ENCODE data around the gene CLSTN2. TPM values are rescaled to one million over a fixed set of nuclear protein-coding genes. Genes with fewer than 3 reads are reported as not detected.

CLSTN2 gene
- total RNA-seq, 4 donors from 2014 or later = 3.7 to 9.5 (median 7.4) TPM

DNA sequence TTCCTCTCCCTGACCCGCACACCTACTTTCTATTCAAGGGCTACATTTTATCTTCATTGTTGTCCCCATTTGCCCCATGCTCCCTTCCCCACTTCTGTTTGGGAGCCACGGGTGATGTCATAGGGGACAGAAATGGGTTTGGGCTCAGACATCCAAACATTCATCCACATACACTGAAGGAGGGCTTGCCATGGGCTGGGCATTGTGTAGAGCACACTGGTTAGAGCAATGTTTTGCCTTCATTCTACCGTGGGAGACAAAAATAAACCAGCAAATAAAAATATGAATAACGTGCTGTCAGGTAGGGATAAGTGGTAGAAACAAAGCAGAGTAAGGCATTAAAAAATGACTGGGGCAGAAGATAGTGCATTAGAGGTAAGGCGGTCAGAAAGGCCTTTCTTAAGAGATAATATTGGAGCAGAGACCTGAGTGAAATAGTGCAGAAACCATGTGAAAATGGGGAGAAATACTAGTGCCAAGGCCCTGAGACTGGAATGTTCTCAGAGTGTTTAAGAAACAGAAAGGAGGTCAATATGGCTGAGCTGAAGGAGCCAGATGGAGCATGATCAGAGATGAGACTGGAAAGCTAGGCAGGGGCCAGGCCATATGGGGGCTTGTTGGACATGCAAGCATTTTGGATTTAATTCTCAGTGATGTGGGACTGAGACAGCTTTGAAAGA, 40.9 kb upstream of the CLSTN2 start:
- peak overlapping the region; percentile 47 to 69 (median 54) for H3K27ac ChIP-seq (replicated peaks in 1 of 4)
- H3K4me3 ChIP-seq = no peak overlapping the region
- H3K27me3 ChIP-seq = no peaks in the 10 kb centered on the region
- H3K9me3 ChIP-seq = peaks cover 0 to under 1% (median 0%) of the 10 kb centered on the region in 4 donors
- no peaks in the 10 kb centered on the region for H3K4me1 ChIP-seq
- WGBS = 83% methylated on average over 5 of the region's 5 CpGs
- H3K36me3 ChIP-seq = no peaks in the 10 kb centered on the region
- intact Hi-C loops (cut with DNase I) = no loop called here
- no peak for TF ChIP-seq EP300 (IDR thresholded peaks at IDR 0.05)
- TF ChIP-seq POLR2A (IDR thresholded peaks at IDR 0.05; ENCODE audit: low read depth) = no peak
- no peak for TF ChIP-seq POLR2AphosphoS5 (IDR thresholded peaks at IDR 0.05)
- TF ChIP-seq, protein P1, sequence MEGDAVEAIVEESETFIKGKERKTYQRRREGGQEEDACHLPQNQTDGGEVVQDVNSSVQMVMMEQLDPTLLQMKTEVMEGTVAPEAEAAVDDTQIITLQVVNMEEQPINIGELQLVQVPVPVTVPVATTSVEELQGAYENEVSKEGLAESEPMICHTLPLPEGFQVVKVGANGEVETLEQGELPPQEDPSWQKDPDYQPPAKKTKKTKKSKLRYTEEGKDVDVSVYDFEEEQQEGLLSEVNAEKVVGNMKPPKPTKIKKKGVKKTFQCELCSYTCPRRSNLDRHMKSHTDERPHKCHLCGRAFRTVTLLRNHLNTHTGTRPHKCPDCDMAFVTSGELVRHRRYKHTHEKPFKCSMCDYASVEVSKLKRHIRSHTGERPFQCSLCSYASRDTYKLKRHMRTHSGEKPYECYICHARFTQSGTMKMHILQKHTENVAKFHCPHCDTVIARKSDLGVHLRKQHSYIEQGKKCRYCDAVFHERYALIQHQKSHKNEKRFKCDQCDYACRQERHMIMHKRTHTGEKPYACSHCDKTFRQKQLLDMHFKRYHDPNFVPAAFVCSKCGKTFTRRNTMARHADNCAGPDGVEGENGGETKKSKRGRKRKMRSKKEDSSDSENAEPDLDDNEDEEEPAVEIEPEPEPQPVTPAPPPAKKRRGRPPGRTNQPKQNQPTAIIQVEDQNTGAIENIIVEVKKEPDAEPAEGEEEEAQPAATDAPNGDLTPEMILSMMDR (IDR thresholded peaks at IDR 0.05) = no peak
- no peak for DNase-seq (ENCODE audit: extremely low spot score)

- no peaks in the 10 kb centered on the region for H3K27me3 ChIP-seq
- TF ChIP-seq, protein P1 (IDR thresholded peaks at IDR 0.05) = no peak
- no peak for TF ChIP-seq POLR2A (IDR thresholded peaks at IDR 0.05; ENCODE audit: low read depth)
- peak overlapping the region in 3 of 4 donors; percentile 51 to 69 (median 57) for H3K27ac ChIP-seq (replicated peaks in 1 of 4)
- H3K4me3 ChIP-seq = no peak overlapping the region
- WGBS = 80% methylated on average over 1 of the region's 1 CpG
- H3K36me3 ChIP-seq = no peaks in the 10 kb centered on the region
- H3K9me3 ChIP-seq = peaks cover 0 to 6% (median 0%) of the 10 kb centered on the region in 4 donors
- H3K4me1 ChIP-seq = no peaks in the 10 kb centered on the region
- intact Hi-C loops (cut with DNase I) = no loop called here
- no peak for DNase-seq (ENCODE audit: extremely low spot score)
Observed at GRCh38 chr3:139894643-139894989, 40.4 kb upstream of the CLSTN2 start.

DNA sequence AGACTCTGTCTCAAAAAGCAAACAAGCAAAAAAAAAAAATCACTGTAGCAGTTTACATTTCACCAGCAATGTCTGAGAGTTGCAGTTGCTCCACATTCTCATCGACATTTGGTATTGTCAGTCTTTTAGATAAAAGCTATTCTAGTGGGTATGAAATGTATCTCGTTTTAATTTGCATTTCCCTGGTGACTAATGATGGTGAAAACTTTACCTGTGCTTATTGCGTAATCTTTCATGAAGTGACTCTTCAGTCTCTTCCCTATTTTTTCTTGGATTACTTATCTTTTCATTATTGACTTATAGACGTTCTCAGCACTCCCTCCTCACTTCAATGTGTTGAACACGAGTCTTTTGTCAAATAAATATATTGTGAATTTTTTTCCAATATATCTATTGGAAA, 37.2 kb upstream of the CLSTN2 start:
- Histone ChIP-seq H3K4me1 (no peaks in the 10 kb centered on the region), H3K4me3 (no peak overlapping the region), H3K27ac (replicated peaks in 1 of 4) (no peak overlapping the region), H3K27me3 (no peaks in the 10 kb centered on the region), H3K36me3 (no peaks in the 10 kb centered on the region), H3K9me3 (peaks cover 0 to 8% (median 0%) of the 10 kb centered on the region in 4 donors)
- TF ChIP-seq EP300 (IDR thresholded peaks at IDR 0.05) = no peak
- TF ChIP-seq, protein P1 (IDR thresholded peaks at IDR 0.05) = no peak
- no peak for TF ChIP-seq POLR2AphosphoS5 (IDR thresholded peaks at IDR 0.05)
- TF ChIP-seq POLR2A (IDR thresholded peaks at IDR 0.05; ENCODE audit: low read depth) = no peak
- no peak for DNase-seq (ENCODE audit: extremely low spot score)
- intact Hi-C loops (cut with DNase I) = no loop called here
- WGBS = 80% methylated on average over 5 of the region's 5 CpGs

DNA sequence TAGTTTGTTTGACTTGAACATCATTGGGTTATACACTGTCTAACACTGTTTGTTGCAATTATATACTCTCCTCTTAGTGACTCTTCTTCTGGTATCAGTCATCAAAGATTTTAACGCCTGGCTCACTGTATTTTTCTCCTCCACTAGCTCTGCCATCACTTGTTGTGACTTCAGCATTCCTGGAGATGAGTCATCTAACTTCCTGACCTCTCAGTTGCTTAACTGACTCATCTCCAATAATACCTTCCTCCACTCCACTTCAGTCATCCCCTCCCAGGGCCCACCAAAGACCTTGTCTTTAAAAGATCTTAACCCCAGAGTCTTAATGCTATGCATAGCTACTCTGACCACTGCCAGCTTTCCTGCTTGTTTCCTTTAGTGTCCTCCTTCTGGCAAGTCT, 28.6 kb upstream of the CLSTN2 start:
- H3K36me3 ChIP-seq = no peaks in the 10 kb centered on the region
- H3K27me3 ChIP-seq = no peaks in the 10 kb centered on the region
- intact Hi-C loops (cut with DNase I) = no loop called here
- no peak overlapping the region for H3K4me3 ChIP-seq
- WGBS = 67% methylated on average over 1 of the region's 1 CpG
- H3K27ac ChIP-seq (replicated peaks in 1 of 4) = no peak overlapping the region
- TF ChIP-seq POLR2AphosphoS5 (IDR thresholded peaks at IDR 0.05) = no peak
- TF ChIP-seq POLR2A (IDR thresholded peaks at IDR 0.05; ENCODE audit: low read depth) = no peak
- TF ChIP-seq EP300 (IDR thresholded peaks at IDR 0.05) = no peak
- TF ChIP-seq, protein P1 (IDR thresholded peaks at IDR 0.05) = no peak
- no peak for DNase-seq (ENCODE audit: extremely low spot score)
- no peaks in the 10 kb centered on the region for H3K9me3 ChIP-seq
- H3K4me1 ChIP-seq = no peaks in the 10 kb centered on the region

GRCh38 chr3:139909811-139910210, 25.2 kb upstream of the CLSTN2 start:
- TF ChIP-seq EP300 (IDR thresholded peaks at IDR 0.05) (no peak), POLR2A (IDR thresholded peaks at IDR 0.05; ENCODE audit: low read depth) (no peak), POLR2AphosphoS5 (IDR thresholded peaks at IDR 0.05) (no peak)
- TF ChIP-seq, protein P1 (IDR thresholded peaks at IDR 0.05) = no peak
- Histone ChIP-seq H3K4me3 (no peak overlapping the region), H3K27ac (replicated peaks in 1 of 4) (no peak overlapping the region), H3K9me3 (no peaks in the 10 kb centered on the region), H3K27me3 (peaks cover 0 to under 1% (median 0%) of the 10 kb centered on the region in 4 donors), H3K4me1 (no peaks in the 10 kb centered on the region), H3K36me3 (no peaks in the 10 kb centered on the region)
- no peak for DNase-seq (ENCODE audit: extremely low spot score)
- WGBS = 47% methylated on average over 3 of the region's 3 CpGs
- intact Hi-C loops (cut with DNase I) = no loop called here

Data from esophagus muscularis mucosa (tissue), 4 donors.